RCC 7860 (cell line): ENCODE results near the gene TCTN1.
"Not testable (repeated sequence)": the region's sequence is repeated elsewhere in the genome, so short reads cannot be mapped to it uniquely, and the experiment has no call there.

Source experiments
- DNase-seq: peaks from one replicate; pipeline ENCODE4 v3.0.0-alpha.2; 2015; ENCODE audit warnings: low spot score
- FAIRE-seq: peaks from 2 replicates; lab custom pipeline; 2012; peaks lifted over from hg19 to GRCh38; lab: Jason Lieb, UNC

TCTN1 gene

DNA sequence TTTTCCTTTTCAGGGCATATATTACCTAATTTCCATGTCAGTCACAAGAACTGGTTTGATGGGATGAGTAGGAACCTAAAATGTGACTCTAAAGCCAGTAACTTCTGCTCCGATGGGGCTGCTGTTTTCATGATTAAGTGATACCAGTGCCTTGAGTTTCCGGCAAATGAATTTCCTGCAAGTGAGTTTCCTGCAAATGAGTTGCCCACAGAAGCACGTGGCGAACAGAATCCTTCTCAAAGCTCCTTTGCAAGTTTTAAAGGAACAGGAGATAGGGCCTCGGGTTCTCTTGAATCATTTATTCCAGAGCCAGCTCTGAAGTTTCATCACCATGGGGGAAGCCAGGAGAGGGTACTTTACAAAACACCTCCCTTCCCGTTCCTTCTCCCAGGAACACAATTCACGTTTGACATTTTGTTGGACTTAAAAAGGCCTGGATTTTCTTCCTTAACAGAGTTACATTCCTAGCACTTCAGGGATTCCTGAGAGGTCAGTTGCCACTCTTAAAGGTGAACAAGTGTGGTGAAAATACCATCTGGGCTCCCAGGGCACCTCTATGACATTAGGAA is 28.6 kb upstream of the TCTN1 start:
- no peak for DNase-seq
- FAIRE-seq: no peak

DNA sequence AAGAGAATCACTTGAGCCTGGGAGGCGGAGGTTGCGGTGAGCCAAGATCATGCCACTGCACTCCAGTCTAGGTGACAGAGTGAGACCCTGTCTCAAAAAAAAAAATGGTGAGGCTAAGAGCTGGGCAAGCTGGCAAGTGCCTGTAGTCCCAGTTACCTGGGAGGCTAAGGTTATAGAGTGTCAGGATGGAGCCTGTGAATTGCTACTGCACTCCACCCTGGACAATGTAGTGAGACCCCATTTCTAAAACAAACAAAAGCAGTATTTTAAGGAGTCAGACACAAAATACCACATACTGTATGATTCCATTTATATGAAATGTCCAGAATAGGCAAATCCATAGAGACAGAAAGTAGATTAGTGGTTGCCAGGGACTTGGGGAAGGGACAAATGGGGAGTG is 26.8 kb upstream of the TCTN1 start:
- not testable (repeated sequence) for FAIRE-seq, DNase-seq

DNA sequence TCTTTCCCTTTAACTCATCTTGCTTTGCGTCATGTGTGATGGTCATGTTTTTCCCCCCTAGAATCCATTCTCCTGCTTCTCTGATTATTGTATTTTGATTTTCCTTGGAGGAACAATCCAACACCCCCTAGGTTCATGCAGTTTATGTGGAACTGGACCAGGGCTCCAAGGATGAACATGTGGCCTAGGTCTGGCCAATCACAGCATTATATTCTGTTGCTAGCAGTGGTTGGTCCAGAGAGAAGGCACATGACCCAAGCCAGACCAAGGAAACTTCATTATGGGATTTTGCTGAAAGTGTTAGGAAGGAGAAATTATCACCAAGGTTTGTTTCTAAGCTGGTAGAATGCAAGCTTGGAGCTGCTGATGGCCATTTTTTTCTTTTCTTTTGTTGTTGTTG is 23.9 kb upstream of the TCTN1 start:
- no peak for FAIRE-seq

GRCh38 chr12:110590806-110591326 is 23.1 kb upstream of the TCTN1 start:
- FAIRE-seq (no peak), DNase-seq (no peak)

More for the DNA sequence above, 23.9 kb upstream of the TCTN1 start:
- no peak for DNase-seq

DNA sequence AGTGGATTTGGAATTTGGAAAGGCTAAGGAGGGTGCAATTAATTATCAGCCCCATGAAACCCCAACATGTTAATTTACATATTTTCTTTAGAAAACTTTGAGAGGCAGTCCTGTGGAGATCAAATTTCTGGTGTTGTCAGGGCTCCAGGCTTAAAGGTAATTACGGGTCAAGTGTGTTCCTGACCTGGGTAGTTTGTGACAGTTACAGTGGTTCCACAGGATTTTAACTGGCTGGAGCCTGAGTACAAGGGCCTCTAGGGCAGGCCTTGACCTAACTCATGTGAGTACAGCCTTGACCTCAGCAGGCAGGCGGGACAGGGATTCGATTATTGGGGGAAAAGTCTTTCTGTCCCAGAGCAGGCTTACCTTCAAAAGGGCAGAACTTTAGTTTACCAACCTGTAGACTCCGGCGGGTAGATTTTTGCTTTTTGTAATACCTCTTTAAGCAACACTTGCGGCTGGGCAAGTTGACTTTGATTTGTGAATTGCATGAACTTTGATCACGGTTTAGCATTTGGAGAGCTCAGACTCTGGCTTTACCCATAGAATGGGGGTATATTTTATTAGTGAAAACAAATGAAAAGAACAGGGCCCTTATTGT is 22.4 kb upstream of the TCTN1 start:
- no peak for DNase-seq
- no peak for FAIRE-seq

GRCh38 chr12:110592078-110592477 is 21.9 kb upstream of the TCTN1 start:
- FAIRE-seq: no peak
- DNase-seq: no peak

DNA sequence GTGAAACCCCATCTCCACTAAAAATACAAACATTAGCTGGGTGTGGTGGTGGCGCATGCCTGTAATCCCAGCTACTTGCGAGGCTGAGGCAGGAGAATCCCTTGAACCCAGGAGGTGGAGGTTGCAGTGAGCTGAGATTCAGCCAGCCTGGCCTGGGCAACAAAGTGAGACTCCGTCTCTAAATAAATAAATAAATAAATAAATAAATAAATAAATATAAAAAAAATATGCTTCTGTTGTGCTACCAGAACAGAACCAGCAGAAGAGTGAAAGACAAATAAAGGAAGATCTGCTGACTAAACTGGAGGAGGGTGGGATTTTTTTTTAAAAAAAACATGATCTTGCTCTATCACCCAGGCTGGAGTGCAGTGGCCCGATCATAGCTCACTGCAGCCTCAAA is 21.0 kb upstream of the TCTN1 start:
- FAIRE-seq, DNase-seq: not testable (repeated sequence)

GRCh38 chr12:110597885-110598284 is 16.0 kb upstream of the TCTN1 start:
- no peak for DNase-seq
- no peak for FAIRE-seq

DNA sequence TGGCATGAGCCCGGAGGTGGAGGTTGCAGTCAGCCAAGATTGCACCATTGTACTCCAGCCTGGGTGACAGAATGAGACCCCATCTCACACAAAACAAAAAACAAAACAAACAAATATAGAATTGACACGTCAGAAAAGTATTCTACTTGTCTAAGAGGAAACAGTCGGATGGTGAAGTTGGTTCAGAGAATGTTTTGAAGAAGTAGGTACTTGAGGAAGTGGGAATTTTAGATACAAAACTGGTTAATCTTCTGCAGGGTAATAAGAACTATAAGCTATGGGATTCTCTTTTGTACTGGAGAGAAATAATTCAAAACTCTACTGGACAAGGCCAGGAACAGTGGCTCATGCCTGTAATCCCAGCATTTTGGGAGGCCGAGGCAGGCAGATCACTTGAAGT is 14.6 kb upstream of the TCTN1 start:
- no peak for DNase-seq
- FAIRE-seq: no peak

- FAIRE-seq (peak; percentile 16), DNase-seq (peak; percentile 20)
These were observed 13.7 kb upstream of the TCTN1 start for GRCh38 chr12:110600254-110600653.

DNA sequence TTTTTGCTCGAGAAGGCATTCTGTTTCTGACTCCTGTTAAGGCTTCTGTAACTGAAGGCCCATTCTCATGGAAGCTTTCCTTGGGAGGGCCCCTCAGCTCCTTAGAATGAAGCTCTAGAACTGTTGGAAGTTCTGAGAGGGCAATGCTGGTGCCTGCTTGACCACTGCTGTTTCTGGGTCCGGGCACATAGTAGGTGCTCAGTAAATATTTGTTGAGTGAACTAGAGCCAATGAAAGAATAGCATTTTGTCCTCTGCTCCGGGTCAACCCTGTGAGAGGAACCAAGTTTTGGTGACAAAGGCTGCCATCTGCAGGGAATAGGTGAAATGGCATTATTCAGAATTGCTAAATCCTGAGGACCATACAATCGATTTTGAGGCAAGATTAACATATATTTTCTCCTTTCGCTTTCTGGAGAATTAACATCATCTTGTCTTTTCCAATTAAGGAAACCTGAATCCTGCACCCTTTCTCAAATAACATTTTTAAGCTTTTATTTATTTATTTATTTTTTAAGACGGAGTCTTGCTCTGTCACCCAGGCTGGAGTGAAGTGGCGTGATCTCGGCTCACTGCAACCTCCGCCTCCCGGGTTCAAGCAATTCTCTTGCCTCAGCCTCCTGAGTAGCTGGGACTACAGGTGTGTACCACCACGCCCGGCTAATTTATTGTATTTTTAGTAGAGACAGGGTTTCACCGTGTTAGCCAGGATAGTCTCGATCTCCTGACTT is 11.7 kb upstream of the TCTN1 start:
- peak; percentile 37 for DNase-seq
- FAIRE-seq: peak; percentile 7

DNA sequence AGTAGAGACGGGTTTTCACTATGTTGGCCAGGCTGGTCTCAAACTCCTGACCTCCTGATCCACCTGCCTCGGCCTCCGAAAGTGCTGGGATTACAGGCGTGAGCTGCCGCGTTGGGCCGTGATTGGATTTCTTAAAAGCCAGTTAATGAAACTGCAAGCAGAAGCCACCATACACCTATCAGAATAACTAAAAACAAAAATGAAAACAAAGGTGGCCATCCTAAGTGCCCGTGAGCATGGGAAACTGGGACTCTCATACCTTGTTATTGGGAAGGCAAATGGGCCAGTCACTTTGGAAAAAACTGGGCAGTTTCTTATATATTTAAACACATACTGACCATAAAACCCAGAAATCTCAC is 7.7 kb upstream of the TCTN1 start:
- DNase-seq: no peak
- no peak for FAIRE-seq

GRCh38 chr12:110613071-110613770 is 708 bp upstream of the TCTN1 start:
- DNase-seq: no peak
- no peak for FAIRE-seq

DNA sequence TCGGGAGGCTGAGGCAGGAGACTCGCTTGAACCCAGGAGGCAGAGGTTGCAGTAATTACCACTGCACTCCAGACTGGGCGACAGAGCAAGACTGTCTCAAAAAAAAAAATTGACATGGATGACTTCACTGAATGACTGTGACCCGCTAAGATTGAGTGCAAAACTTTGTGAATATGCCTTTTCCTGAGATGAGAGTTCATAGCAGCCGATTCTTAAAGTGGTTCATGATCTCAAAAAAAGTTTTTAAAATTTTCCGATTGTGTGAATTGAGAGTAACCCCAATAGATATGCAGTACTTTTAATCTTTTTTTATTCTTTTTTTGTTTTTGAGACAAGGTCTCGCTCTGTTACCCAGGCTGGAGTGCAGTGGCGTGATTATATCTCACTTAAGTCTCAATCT is 1.2 kb downstream of the TCTN1 start:
- no peak for FAIRE-seq
- DNase-seq: no peak

DNA sequence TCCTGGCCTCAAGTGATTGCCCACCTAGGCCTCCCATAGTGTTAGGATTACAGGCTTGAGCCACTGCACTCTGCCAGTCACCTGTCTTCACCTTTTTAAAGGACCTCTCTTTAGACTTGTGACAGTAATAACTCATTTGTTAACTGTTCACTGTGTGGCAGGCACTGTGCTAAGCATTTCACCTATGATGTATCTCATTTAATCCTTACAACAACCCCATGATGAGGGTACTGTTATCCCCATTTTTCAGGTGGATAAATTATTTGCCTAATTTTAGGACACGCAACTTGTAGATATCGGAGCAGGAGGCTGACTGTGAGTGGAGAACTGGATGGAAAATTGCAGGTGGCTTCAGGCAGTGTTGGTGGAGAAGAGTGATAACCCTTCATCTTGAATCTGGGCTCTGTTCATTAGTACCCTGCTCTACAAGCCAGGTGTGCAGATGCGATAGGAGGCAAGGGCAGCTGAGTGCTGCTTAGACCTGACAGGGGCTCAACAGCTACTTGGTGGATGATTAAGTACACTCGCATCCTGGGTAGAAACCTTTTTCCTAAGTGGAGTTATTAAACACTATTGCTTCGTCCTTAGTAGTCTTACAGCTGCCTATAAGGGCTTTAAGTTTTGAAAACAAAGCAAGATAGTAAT is 2.7 kb downstream of the TCTN1 start:
- no peak for FAIRE-seq
- DNase-seq: no peak

GRCh38 chr12:110619534-110619953 is 5.6 kb downstream of the TCTN1 start:
- DNase-seq (no peak), FAIRE-seq (no peak)

DNA sequence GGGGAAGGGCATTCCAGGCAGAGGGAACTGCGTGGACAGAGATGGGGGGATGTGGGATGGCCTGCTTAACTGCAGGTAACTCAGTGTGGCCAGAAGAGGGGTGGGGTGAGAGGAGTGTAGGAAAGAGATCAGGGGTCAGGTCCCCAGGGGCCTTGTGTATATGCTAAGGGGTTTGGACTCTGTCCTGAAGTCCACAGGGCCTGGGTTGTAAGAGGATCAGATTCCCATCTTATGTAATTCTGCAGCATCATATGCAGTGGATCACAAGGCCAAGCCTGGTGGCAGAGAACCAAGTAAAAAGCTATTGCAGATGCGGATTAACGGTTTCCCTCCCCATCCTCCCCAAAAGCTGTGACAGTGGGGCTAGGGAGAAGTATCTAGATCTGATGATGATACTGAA is 8.7 kb downstream of the TCTN1 start:
- FAIRE-seq (no peak), DNase-seq (no peak)

DNA sequence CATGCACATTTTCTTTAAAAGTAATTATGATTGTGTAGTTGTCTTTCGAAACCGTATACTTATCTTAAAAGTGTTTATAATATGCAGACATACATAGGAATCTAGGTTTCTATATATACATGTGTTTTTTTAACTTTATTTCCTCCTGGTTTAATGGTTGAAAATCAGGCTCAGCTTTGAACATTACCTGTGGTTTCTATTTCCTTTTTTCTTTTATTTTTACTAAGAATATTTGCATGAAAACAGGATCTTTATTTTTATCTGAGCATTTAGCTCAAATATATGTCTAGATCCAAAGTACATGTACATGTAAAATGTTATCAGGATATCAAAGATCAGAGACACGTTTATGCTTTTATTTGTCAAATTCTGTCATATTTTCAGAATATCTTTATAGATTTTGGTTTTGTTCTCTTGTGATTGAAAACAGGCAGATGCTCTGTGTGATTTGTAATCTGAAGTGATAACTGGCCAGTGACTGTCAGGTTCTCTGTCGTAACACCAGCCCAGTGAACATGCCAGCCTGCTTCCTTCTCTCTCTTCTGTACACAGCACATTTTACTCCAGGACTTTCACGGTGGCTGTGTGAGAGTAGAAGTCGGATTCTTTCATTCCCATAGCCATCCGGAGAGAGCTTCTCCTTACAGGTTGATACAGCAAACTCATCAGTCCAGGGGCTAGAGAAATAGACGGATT is 13.7 kb downstream of the TCTN1 start:
- DNase-seq (no peak), FAIRE-seq (no peak)

GRCh38 chr12:110635055-110635454 is 21.1 kb downstream of the TCTN1 start:
- no peak for DNase-seq
- no peak for FAIRE-seq

- DNase-seq (peak; percentile 29), FAIRE-seq (no peak)
These were observed 22.6 kb downstream of the TCTN1 start for GRCh38 chr12:110636516-110636915.
